HUDEP-2 (cell line): ENCODE measurements around the gene ANKRD52.
A peak's percentile ranks its signal among the peaks of the same experiment; 100 is the strongest.

Experiments used
- DNase-seq, 76 experiments: peaks; one replicate each; lab custom pipeline; 2025; ENCODE audit not compliant: unreplicated experiment in 76 of 76; lab: John Stamatoyannopoulos, UW

Gene ANKRD52

DNA sequence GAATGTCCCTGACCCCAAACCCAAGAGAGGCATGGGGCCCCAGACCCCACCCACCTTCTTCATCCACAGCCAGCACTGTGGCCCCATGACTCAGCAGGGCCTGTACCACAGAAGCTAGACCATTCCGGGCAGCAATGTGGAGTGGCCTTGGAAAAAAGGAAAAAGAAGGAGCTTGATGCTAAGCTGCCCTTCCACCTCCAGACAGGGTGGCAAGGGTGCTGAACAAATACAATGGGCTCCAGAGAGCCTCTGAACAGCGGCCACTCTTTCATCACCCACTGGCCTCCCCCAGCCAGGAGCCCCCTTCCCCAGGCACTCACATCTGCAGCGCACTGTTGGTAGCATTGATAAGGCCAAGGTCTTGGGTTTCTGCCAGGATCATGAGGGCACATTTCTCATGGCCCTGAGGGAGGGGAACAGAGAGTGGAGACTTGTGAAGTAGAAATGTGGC lies 14.4 kb downstream of the ANKRD52 start:
- DNase-seq: peak in 75 of 76 experiments; percentile 49 to 93 (median 81)

GRCh38 chr12:56242986-56243385 lies 15.2 kb downstream of the ANKRD52 start:
- DNase-seq: peak in 1 of 76 experiments; percentile 17

DNA sequence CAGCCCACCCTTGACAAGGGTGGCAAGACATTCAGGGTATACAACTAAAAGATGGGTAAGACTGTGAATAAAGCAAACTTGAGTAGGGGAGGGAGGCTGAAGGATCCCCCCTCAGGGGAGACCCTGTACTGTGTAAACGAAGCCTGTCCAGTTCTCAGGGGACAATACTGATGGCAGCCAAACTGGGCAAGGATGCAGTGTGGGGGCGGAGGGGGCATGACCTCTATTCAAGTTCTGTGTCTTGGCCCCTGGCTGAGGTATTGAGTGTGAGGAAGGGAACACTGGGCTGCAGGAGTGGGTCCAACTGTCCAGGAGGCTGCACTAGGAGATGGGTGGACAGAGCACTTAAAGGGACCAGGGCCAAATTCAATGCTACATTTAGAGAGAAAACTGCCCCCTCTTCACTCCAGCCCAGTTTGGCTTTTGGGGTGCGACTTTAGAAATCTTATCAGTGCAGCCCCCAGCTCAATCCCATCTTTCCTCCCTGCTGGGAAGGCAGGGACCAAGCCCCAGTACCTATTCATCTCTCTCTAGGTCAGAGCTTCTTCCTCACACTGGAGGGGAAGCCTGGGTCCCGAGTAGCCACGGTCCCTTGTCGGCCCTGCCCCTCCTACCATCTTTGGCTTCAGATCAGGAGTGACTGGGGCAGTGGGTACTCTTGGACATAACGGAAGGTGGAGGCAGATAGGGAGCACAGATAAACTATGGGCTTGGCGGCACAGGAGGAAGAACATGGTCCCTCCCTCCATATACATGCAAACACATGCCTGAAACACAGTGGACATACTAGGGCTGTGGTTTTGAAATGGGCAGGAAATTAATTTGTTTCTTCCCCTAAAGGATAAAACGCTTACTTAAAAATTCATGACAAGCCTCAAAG lies 16.5 kb downstream of the ANKRD52 start:
- peak in 35 of 76 experiments; percentile 2 to 57 (median 30) for DNase-seq

GRCh38 chr12:56237552-56237951 lies 20.6 kb downstream of the ANKRD52 start:
- no peak for DNase-seq

- DNase-seq: no peak
Measured at GRCh38 chr12:56236985-56237384, 21.2 kb downstream of the ANKRD52 start.

DNA sequence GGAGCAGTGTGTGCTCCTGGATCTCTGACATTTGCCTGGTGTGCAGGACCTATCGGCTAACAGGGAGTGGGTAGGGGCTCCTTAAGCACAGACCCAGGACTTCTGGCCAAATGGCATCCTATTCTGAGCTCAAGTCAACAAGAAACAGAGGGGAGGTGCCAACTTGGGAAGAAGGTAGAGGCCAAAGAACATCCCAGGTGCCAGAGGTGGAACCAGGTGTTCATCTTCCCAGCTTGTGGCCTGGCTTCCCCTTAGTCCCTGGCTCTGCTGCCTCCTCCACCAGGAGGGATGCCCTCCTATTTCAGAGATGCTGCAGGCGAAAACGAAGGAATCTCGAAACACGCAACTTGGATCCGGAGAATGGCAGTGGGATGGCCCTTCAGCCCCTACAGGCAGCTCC lies 22.1 kb downstream of the ANKRD52 start:
- DNase-seq: no peak

GRCh38 chr12:56234746-56235436 lies 23.3 kb downstream of the ANKRD52 start:
- DNase-seq: no peak

DNA sequence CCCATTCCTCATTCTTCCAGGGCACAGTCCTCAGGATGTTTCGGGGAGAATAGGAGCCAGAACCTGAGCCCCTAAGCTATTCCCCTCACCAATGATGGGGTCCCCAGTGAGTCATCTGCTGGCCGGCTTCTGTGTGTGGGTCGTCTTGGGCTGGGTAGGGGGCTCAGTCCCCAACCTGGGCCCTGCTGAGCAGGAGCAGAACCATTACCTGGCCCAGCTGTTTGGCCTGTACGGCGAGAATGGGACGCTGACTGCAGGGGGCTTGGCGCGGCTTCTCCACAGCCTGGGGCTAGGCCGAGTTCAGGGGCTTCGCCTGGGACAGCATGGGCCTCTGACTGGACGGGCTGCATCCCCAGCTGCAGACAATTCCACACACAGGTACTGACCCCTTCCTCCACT lies 27.0 kb downstream of the ANKRD52 start:
- no peak for DNase-seq

DNA sequence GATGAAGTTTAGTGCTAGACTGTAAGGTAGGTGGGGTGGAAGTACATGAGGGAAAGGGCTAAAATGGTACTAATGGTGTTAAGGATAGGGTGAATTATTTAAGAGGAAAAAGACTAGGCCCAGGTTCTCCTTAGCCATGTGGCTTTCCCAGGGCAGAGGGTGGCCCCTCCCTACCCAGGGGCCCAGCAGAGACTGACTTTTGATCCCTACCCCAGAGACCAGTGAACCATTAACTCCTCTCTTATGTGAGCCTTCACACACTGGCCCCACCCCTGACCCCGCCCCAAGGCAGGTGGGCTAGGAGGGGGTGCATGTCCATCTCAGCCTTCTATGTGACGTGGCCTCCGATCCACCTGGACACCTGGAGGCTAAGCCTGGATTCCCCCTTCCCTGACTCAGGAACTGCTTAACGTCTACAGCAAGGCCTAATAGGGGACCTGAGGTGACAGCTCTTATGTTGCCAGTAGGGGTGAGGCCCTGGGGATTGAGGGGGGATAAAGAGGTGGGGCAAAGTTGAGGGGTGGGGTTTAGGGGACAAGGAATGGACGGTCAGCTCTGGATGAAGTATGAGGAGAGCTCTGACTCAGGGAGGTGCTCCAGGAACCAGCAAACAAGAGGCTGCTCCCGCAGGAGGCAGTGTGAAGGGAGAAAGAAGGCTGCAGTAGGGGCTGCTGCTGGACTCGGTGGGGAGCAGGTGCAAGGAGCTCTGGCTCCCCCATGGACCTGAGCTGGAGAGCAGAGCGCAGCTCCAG lies 27.6 kb downstream of the ANKRD52 start:
- DNase-seq: no peak

DNA sequence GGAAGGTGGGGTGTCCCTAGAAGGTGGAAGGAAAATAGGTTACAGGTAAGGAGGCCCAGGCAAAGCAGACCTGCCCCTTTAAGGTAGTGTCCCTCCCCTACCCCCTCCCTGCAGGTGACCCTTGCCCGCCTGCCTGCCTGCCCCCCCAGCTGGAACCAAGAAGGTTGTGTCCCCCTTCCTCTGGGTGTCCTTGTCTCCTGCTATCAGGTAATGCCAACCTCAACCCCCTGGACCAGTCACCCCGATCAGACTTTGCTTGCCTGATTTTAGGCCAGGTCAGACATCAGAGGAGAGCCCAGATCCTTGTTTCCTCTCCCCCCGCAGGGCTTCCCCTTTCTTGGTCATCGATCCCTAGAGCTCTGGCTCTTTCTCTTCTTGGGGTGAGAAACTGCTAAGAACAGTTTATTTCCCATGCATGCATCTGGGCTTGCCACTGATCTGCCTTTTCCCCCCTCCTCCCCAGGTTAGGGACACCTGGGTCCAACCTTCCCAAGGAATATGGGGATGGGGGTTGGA lies 28.2 kb downstream of the ANKRD52 start, which contains the start of gene SLC39A5:
TSS of gene SLC39A5 (plus strand) at position 136 of the 516 bp plus-strand sequence. CDS start 1,224 bp downstream, outside the sequence.
- no peak for DNase-seq

DNA sequence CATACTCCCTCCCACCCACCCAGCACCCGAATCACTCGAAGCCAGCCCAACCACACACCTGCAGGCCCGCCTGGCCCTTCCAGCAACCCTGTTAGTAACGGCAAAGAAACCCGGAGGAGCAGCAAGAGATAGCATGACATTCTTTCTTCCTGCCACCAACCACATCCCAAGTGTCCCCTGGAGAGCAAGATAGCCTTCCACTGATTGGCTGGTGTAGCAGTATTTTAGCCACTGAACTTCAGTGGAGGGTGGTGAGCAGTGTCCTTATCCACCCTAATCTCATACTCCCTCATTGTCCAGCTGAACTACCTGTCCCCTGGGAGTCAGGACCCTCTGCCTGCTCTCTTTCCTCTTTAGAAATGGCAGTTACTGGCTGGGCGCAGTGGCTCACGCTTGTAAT lies 29.1 kb downstream of the ANKRD52 start:
- DNase-seq: no peak

- DNase-seq: no peak
Measured at GRCh38 chr12:56224954-56225353, 33.2 kb downstream of the ANKRD52 start.

- DNase-seq: peak in 75 of 76 experiments; percentile 35 to 97 (median 94)
Measured at GRCh38 chr12:56224102-56224701, 34.0 kb downstream of the ANKRD52 start, which contains the start of gene NABP2. Gene NABP2, plus strand, starts transcription at chr12:56224342. Its CDS starts 515 bp downstream, at chr12:56224857.

GRCh38 chr12:56223571-56224101 lies 34.5 kb downstream of the ANKRD52 start:
- DNase-seq: peak in 1 of 76 experiments; percentile 64

DNA sequence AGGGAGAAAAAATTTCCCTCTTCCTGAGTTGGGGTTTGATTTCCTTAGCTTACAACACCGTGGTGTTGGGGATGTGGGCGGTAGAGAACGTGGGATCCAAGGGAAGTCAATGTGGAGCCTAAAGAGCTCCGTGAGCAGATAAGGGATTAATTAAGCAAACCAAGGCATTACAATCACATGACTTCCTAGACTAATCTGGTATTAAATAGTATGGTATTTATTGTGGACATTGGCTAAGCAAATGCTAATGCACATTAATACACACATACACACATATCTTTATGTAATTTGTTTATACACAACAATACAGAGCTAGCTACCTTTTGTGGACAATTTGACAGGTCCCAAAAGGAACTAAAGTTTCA lies 35.7 kb downstream of the ANKRD52 start:
- DNase-seq: peak in 3 of 76 experiments; percentile 8 to 45 (median 22)

- DNase-seq: peak in 75 of 76 experiments; percentile 57 to 96 (median 88)
Measured at GRCh38 chr12:56221757-56222530, 36.2 kb downstream of the ANKRD52 start, which contains the start of gene RNF41. Gene RNF41, minus strand, starts transcription at chr12:56221922. Its CDS starts 7,875 bp downstream, at chr12:56214047.

DNA sequence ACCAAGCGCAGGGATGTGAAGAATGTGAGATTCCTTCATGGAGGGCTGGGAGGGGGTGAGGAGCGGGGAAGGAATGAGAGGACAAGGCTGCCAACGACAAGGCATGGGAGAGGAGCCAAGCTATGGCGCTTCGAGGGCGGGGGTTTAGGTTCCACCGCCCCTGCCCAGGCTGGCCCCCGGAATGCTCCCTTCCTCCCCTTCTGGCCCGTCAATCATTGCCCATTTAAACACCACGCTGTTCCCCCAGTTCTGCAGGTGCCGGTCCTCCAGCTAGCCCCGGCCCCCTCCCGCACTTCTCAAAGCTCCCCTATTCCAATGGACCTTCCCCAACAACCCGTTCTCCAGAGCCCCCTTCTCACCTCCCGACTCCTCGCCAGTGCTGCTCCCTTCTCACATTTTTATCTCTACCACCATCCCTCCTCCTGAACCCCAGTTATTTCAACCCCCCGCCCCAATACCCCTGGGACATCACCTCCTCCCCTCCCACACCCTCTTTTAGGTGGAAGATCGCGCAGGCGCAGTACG lies 36.9 kb downstream of the ANKRD52 start:
- DNase-seq: peak in 9 of 76 experiments; percentile 8 to 42 (median 18)

GRCh38 chr12:56220611-56221231 lies 37.5 kb downstream of the ANKRD52 start:
- peak in 10 of 76 experiments; percentile 8 to 41 (median 18) for DNase-seq
